ENCODE measurements around the gene REV1.

- TF ChIP-seq CTCF (IDR thresholded peaks at IDR 0.05; ENCODE audit: borderline replicate concordance, extremely low read depth, low read length, poor library complexity, severe bottlenecking) (no peak), EZH2 (IDR thresholded peaks at IDR 0.05; ENCODE audit: borderline replicate concordance, low read depth, low read length, severe bottlenecking) (no peak)
These were observed 34.2 kb upstream of the REV1 start for GRCh38 chr2:99524056-99524455.
